Osteocyte (in vitro differentiated cells): Measurements from ENCODE around the gene IGF1R. TPM values are rescaled to one million over a fixed set of nuclear protein-coding genes. Genes with fewer than 3 reads are reported as not detected.

Source experiments
- DNase-seq: peaks from one replicate; pipeline ENCODE4 v3.0.0; 2021; ENCODE audit warnings: mixed read lengths; ENCODE audit not compliant: unreplicated experiment; ENCODE audit errors: extremely low spot score
- H3K27ac Mint-ChIP-seq: one replicate; pipeline ENCODE4 v1.8.0; 2021; ENCODE audit warnings: mild to moderate bottlenecking, mixed read lengths; ENCODE audit not compliant: unreplicated experiment
- H3K27me3 Mint-ChIP-seq: one replicate; pipeline ENCODE4 v1.8.0; 2021; ENCODE audit warnings: mixed read lengths; ENCODE audit not compliant: unreplicated experiment
- H3K36me3 Mint-ChIP-seq: one replicate; pipeline ENCODE4 v1.8.0; 2021; ENCODE audit warnings: mixed read lengths; ENCODE audit not compliant: unreplicated experiment
- H3K4me1 Mint-ChIP-seq: one replicate; pipeline ENCODE4 v1.8.0; 2021; ENCODE audit warnings: mixed read lengths; ENCODE audit not compliant: unreplicated experiment
- H3K4me3 Mint-ChIP-seq: one replicate; pipeline ENCODE4 v1.8.0; 2021; ENCODE audit warnings: mild to moderate bottlenecking, moderate library complexity, mixed read lengths; ENCODE audit not compliant: unreplicated experiment
- H3K9me3 Mint-ChIP-seq: one replicate; pipeline ENCODE4 v1.8.0; 2021; ENCODE audit warnings: mixed read lengths; ENCODE audit not compliant: unreplicated experiment
- total RNA-seq: library from RNA; stranded (reverse); gene quantifications from 2 replicates; pipeline ENCODE4 v1.2.1, GENCODE V29; 2021
- TF ChIP-seq, protein P1 (sequence below): fragments of 200-600 bp; sonication (generic); IDR thresholded peaks from 2 replicates; pipeline ENCODE4 v1.5.0; 2021; ENCODE audit warnings: antibody characterized with exemption, mild to moderate bottlenecking, moderate library complexity

IGF1R gene
- total RNA-seq, 1 donor from 2014 or later, result 174 TPM

DNA sequence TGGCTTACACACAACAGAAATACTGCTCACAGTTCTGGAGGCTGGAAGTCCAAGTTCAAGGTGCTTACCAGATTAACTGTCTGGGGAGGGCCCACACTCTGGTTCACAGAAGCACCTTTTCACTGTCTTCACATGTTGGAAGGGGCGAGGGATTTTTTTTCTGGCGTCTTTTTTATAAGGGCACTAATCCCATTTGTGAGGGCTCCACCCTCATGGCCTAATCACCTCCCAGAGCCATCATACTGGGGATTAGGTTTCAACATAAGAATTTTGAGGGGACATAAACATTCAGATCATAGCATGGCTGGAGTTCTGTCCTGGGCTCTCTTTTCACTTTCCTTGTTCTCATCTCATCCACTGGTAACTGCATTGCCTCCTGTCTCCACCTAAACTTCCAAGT lies 63.5 kb downstream of the IGF1R start:
- no peak for DNase-seq
- H3K4me1 Mint-ChIP-seq, result peaks cover 57% of the 10 kb centered on the region
- peaks cover 29% of the 10 kb centered on the region for H3K36me3 Mint-ChIP-seq
- H3K9me3 Mint-ChIP-seq, result peaks cover 9% of the 10 kb centered on the region
- TF ChIP-seq, protein P1, sequence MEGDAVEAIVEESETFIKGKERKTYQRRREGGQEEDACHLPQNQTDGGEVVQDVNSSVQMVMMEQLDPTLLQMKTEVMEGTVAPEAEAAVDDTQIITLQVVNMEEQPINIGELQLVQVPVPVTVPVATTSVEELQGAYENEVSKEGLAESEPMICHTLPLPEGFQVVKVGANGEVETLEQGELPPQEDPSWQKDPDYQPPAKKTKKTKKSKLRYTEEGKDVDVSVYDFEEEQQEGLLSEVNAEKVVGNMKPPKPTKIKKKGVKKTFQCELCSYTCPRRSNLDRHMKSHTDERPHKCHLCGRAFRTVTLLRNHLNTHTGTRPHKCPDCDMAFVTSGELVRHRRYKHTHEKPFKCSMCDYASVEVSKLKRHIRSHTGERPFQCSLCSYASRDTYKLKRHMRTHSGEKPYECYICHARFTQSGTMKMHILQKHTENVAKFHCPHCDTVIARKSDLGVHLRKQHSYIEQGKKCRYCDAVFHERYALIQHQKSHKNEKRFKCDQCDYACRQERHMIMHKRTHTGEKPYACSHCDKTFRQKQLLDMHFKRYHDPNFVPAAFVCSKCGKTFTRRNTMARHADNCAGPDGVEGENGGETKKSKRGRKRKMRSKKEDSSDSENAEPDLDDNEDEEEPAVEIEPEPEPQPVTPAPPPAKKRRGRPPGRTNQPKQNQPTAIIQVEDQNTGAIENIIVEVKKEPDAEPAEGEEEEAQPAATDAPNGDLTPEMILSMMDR, result no peak
- H3K27ac Mint-ChIP-seq, result no peak overlapping the region
- no peaks in the 10 kb centered on the region for H3K27me3 Mint-ChIP-seq
- no peak overlapping the region for H3K4me3 Mint-ChIP-seq

DNA sequence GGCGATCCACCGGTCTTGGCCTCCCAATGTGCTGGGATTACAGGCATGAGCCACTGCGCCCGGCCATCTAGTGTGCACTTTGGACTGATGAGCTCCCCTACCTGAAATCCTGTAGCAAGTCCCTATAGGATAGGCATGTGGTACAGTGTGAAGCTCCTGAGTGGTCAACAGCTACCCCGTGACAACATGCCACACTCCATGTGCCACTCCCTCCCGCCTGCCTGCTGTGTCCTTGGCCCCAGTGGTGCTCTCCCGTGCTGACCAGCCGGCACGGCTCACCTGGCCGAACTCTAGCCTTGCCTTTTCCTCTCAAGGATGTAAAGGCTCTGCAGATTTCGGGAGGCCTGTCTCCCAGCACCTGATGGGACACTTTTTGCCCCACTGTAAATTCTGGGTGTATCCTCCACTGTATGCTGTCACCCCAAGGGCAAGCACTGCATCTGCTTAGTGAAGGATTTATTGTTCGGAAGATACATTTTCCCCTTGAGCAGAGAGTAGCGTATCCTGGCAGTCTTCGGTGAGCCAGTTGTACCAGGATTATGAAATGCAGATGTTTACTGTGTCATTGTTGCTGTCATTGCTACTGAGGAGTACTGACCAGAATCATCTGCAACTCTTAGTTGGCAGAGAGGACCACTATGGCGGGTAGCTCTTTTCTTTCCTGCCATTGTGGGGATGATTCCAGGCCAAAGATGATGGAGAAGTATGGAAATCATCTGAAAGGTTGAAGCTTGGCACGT lies 64.7 kb downstream of the IGF1R start:
- Mint-ChIP-seq H3K4me1 (peaks cover 64% of the 10 kb centered on the region), H3K36me3 (peaks cover 24% of the 10 kb centered on the region), H3K27ac (no peak overlapping the region), H3K27me3 (no peaks in the 10 kb centered on the region), H3K4me3 (no peak overlapping the region), H3K9me3 (peaks cover 9% of the 10 kb centered on the region)
- TF ChIP-seq, protein P1, result no peak
- no peak for DNase-seq

DNA sequence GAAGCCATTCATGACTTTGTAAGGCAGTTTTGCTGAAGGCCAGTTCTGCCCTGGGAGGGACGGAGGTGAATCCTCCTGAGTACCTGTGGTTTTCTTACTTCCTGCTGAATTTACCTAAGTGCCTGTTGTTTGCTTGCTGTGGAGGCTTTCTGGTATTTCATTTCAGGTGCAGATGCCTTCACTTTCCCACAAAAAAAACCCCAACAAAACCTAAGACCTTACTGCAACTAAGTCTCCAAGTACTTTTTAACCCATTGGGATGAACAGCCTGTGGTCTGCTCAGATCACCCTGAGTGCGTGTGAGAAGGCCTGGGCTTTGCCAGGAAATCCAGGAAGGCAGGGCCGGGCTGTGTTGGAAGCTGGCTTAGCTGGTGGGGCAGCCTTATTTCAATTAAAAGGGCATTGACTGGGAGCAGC lies 65.3 kb downstream of the IGF1R start:
- no peak for DNase-seq
- peaks cover 64% of the 10 kb centered on the region for H3K4me1 Mint-ChIP-seq
- H3K27ac Mint-ChIP-seq, result no peak overlapping the region
- H3K27me3 Mint-ChIP-seq, result no peaks in the 10 kb centered on the region
- no peak overlapping the region for H3K4me3 Mint-ChIP-seq
- TF ChIP-seq, protein P1, result no peak
- peaks cover 9% of the 10 kb centered on the region for H3K9me3 Mint-ChIP-seq
- peaks cover 20% of the 10 kb centered on the region for H3K36me3 Mint-ChIP-seq

GRCh38 chr15:98714922-98715321 lies 66.6 kb downstream of the IGF1R start:
- Mint-ChIP-seq H3K36me3 (peaks cover 18% of the 10 kb centered on the region), H3K9me3 (peaks cover 9% of the 10 kb centered on the region), H3K27ac (no peak overlapping the region), H3K4me1 (peaks cover 64% of the 10 kb centered on the region), H3K27me3 (no peaks in the 10 kb centered on the region), H3K4me3 (no peak overlapping the region)
- no peak for DNase-seq
- TF ChIP-seq, protein P1, result no peak

DNA sequence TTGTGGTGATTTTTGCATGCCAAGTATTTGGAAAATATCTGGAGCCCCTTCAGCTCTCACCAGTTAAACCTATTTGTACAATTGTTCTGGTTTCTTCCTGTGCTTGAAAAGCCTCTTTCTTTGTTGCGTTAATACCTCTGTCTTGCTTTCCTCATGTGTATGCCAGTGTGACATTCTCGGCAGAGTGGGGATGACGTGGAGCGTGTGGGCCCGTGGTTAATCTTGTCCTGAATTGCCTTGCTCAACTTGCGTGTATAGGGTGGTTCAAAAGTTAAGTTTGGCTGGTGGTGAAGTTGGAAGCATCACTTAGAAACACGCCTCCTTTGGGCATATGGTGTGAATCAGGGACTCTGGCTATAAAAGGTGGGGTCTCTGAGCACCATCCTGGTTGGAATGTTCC lies 67.1 kb downstream of the IGF1R start:
- TF ChIP-seq, protein P1, result no peak
- H3K9me3 Mint-ChIP-seq, result peaks cover 9% of the 10 kb centered on the region
- H3K4me3 Mint-ChIP-seq, result no peak overlapping the region
- DNase-seq, result no peak
- peaks cover 69% of the 10 kb centered on the region for H3K4me1 Mint-ChIP-seq
- no peaks in the 10 kb centered on the region for H3K27me3 Mint-ChIP-seq
- peak overlapping the region; percentile 24 for H3K27ac Mint-ChIP-seq
- H3K36me3 Mint-ChIP-seq, result peaks cover 18% of the 10 kb centered on the region
